Activated gamma-delta T cell treated with Interleukin-2 at 50 U/mL for 16 hours (primary cell): ENCODE results near the gene HBA2.
"Not testable (repeated sequence)": the region's sequence is repeated elsewhere in the genome, so short reads cannot be mapped to it uniquely, and the experiment has no call there.

Experiments used
- DNase-seq: peaks from one replicate; pipeline ENCODE4 v3.0.0-alpha.2; 2020

HBA2 gene

GRCh38 chr16:159136-159849, 13.4 kb upstream of the HBA2 start:
- DNase-seq: no peak

DNA sequence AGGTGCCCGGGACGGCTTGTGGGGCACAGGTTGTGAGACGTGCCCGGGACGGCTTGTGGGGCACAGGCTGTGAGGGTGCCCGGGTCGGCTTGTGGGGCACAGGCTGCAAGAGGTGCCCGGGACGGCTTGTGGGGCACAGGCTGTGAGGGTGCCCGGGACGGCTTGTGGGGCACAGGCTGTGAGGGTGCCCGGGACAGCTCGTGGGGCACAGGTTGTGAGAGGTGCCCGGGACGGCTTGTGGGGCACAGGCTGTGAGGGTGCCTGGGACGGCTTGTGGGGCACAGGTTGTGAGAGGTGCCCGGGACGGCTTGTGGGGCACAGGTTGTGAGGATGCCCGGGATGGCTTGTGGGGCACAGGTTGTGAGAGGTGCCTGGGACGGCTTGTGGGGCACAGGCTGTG, 12.4 kb upstream of the HBA2 start:
- not testable (repeated sequence) for DNase-seq

GRCh38 chr16:160691-161190, 11.9 kb upstream of the HBA2 start:
- no peak for DNase-seq

- no peak for DNase-seq
Observed at GRCh38 chr16:162271-162991, 10.2 kb upstream of the HBA2 start.

DNA sequence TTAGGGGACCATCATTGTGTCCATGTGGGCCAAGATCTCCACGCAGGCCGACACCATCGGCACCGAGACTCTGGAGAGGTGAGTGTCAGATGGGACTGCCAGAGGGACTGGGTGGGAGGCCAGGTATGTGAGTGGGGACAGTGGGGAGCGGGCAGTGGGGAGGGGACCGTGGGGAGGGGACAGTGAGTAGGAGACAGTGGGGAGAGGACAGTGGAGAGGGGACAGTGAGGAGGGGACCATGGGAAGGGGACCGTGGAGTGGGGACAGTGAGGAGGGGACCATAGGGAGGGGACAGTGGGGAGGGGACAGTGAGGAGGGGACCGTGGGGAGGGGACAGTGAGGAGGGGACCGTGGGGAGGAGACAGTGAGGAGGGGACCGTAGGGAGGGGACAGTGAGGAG, 9.5 kb upstream of the HBA2 start:
- DNase-seq: not testable (repeated sequence)

DNA sequence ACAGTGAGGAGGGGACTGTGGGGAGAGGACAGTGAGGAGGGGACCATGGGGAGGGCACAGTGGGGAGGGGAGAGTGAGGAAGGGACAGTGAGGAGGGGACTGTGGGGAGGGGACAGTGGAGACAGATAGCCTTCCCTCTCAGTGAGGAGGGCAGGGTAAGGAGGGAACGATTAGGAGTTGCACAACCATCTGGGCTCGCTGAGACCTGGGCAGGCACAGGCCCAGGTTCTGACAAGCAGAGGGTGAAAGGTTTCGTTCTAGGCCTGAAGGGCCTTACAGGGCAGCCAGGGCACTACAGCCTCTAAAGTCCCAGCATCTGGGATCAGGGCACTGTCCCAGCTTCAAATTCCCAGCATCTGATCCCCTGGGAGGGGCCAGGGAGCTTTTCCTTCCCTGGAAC, 9.0 kb upstream of the HBA2 start:
- DNase-seq: not testable (repeated sequence)

DNA sequence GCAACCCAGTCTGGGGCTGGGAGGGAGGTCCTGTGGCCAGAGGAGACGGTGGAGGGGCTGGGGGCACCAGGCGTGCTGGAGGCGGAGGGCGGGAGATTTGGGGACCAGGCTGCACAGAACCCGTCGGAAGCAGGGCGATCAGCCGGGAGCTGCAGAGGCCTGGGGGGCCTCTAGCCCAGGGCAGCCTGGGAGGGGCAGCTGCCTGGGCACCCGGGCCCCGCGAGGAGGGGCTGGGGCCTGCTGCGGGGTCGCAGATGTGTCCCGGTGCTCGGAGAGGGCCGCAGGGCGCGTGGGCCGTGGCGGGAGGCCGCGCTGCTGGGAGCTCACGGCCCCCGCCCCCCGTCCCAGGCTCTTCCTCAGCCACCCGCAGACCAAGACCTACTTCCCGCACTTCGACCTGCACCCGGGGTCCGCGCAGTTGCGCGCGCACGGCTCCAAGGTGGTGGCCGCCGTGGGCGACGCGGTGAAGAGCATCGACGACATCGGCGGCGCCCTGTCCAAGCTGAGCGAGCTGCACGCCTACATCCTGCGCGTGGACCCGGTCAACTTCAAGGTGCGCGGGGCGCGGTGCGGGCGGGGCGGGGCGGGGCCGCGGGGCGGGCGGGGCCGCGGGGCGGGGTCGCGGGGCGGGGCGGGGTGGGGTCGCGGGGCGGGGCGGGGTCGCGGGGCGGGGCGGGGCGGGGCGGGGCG, 8.4 kb upstream of the HBA2 start:
- not testable (repeated sequence) for DNase-seq

DNA sequence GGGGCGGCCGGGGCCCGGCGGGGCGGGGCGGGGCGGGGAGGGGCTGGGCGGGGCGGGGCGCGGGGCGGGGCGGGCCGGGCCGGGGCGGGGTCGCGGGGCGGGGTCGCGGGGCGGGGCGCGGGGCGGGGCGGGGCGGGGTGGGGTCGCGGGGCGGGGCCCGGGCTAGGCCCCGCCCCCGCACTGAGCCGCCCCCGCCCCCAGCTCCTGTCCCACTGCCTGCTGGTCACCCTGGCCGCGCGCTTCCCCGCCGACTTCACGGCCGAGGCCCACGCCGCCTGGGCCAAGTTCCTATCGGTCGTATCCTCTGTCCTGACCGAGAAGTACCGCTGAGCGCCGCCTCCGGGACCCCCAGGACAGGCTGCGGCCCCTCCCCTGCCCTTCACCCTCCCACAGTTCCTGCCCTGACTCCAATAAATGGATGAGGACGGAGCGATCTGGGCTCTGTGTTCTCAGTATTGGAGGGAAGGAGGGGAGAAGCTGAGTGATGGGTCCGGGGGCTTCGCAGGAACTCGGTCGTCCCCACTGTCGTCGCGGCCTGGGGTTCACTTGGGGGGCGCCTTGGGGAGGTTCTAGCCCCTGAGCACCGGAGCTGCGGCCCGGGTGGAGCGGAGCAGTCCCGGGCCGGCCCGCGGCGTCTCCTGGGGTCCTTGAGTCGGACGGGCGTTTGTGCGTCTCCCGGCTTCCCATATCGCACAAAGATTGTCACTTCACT, 7.7 kb upstream of the HBA2 start:
- DNase-seq: no peak

DNA sequence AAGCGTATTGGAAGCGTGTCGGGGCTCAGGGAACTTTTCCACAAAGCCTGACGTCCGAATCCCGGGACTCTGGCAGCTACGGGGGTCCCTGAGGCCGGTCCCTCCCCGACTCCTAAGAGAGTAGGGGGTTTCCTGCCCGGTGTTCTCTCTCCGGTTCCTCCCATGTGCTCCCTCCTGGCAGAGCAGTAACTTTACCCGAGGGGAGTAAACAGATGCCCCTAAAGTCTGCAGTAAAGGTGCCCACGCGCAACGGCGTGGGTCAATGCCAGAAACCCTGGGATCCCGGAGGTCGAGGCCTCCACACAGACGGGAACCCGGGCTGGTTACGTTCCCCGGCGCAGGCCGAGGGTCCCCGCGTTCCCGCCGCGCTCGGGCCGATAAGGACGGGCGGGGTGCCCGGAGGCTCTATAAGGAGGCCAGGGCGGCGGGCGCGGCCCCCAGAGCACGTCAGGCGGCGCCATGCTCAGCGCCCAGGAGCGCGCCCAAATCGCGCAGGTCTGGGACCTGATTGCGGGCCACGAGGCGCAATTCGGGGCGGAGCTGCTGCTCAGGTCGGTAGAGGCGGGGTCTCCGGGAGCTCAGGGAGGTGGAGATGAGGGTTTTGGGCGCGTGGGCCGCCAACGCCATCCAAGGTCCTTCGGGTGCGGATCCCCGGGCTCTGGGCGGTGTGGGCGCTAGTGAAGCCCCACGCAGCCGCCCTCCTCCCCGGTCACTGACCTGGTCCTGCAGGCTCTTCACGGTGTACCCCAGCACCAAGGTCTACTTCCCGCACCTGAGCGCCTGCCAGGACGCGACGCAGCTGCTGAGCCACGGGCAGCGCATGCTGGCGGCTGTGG, 6.9 kb upstream of the HBA2 start, which contains the start of gene HBM:
TSS of gene HBM (plus strand) at position 440 of the 836 bp plus-strand sequence. CDS start at position 460, 20 bp downstream.
- no peak for DNase-seq

- DNase-seq: no peak
Observed at GRCh38 chr16:166375-167121, 6.1 kb upstream of the HBA2 start.

DNA sequence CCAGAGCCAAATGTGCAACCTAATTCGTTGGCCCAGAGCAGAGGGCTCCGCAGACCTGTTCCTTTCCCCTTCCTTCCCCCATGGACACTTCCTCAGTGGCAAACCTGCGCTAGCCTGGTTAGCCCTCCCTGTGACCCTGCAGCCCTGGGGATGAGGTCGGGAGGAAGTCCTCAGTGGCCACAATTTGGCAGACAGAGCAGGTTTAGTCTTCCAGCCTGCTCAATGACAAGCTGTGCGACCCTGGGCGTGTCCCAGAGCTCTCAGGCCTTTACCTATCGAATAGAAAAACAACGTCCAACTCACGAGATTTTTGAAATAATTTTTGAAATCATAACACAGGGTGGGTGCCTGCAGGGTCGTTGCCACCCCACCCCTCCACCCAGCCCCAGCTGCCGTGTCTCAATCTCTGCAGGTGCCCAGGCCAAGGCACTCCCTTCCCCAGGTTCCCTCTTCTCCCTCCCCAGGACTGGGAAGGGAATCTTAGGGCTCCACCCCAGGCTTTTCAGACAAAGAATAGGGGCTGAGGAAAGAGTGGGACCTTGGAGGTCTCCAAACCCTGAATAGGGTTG, 5.5 kb upstream of the HBA2 start:
- DNase-seq: no peak

DNA sequence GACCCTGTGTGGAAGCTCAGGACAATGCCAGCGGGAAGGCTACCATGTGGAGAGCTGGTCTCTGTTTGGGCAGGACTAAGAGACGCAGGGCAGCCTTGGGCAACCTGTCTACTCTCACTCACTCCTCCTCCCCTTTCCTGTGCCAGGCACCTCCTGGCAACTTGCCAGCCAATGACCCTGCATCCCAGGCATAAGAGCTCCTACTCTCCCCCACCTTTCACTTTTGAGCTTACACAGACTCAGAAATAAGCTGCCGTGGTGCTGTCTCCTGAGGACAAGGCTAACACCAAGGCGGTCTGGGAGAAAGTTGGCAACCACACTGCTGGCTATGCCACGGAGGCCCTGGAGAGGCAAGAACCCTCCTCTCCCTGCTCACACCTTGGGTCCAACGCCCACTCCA, 4.3 kb upstream of the HBA2 start:
- no peak for DNase-seq

DNA sequence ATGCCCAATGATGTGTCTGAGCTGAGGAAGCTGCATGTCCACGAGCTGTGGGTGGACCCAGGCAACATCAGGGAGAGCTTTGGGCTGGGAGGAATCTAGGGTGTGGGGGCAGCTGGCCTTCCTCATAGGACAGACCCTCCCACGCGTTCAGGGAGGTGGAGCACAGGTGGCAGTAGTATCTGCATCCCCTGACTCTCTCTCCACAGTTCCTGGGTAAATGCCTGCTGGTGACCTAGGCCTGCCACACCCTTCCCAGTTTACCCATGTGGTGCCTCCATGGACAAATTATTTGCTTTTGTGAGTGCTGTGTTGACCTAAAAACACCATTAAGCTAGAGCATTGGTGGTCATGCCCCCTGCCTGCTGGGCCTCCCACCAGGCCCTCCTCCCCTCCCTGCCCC, 3.7 kb upstream of the HBA2 start:
- DNase-seq: no peak

DNA sequence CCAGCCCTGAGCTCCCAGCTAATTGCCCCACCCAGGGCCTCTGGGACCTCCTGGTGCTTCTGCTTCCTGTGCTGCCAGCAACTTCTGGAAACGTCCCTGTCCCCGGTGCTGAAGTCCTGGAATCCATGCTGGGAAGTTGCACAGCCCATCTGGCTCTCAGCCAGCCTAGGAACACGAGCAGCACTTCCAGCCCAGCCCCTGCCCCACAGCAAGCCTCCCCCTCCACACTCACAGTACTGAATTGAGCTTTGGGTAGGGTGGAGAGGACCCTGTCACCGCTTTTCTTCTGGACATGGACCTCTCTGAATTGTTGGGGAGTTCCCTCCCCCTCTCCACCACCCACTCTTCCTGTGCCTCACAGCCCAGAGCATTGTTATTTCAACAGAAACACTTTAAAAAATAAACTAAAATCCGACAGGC, 2.6 kb upstream of the HBA2 start:
- DNase-seq: not testable (repeated sequence)

DNA sequence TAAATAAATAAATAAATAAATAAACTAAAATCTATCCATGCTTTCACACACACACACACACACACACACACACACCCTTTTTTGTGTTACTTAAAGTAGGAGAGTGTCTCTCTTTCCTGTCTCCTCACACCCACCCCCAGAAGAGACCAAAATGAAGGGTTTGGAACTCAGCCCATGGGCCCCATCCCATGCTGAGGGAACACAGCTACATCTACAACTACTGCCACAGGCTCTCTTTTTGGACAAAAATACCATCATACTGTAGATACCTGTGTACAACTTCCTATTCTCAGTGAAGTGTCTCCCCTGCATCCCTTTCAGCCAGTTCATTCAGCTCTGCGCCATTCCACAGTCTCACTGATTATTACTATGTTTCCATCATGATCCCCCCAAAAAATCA, 1.9 kb upstream of the HBA2 start:
- DNase-seq: no peak

GRCh38 chr16:173211-173854, 657 bp downstream of the HBA2 start:
- not testable (repeated sequence) for DNase-seq

GRCh38 chr16:173928-174769, 1.5 kb downstream of the HBA2 start:
- not testable (repeated sequence) for DNase-seq

DNA sequence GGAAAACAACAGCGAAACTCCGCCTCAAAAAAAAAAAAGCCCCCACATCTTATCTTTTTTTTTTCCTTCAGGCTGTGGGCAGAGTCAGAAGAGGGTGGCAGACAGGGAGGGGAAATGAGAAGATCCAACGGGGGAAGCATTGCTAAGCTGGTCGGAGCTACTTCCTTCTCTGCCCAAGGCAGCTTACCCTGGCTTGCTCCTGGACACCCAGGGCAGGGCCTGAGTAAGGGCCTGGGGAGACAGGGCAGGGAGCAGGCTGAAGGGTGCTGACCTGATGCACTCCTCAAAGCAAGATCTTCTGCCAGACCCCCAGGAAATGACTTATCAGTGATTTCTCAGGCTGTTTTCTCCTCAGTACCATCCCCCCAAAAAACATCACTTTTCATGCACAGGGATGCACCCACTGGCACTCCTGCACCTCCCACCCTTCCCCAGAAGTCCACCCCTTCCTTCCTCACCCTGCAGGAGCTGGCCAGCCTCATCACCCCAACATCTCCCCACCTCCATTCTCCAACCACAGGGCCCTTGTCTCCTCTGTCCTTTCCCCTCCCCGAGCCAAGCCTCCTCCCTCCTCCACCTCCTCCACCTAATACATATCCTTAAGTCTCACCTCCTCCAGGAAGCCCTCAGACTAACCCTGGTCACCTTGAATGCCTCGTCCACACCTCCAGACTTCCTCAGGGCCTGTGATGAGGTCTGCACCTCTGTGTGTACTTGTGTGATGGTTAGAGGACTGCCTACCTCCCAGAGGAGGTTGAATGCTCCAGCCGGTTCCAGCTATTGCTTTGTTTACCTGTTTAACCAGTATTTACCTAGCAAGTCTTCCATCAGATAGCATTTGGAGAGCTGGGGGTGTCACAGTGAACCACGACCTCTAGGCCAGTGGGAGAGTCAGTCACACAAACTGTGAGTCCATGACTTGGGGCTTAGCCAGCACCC, 2.6 kb downstream of the HBA2 start:
- no peak for DNase-seq
